GM12891 (cell line): ENCODE results near the gene SPRED3.
"Not testable (repeated sequence)": the region's sequence is repeated elsewhere in the genome, so short reads cannot be mapped to it uniquely, and the experiment has no call there.

Source experiments
- DNase-seq: peaks from one replicate; pipeline ENCODE4 v3.0.0; 2011; ENCODE audit warnings: low spot score; ENCODE audit not compliant: insufficient read length
- FAIRE-seq: peaks from 2 replicates; lab custom pipeline; 2011; peaks lifted over from hg19 to GRCh38; lab: Jason Lieb, UNC
- PAX5 ChIP-seq: IDR thresholded peaks from 2 replicates; pipeline ENCODE4 v1.6.1; 2011; ENCODE audit warnings: low read length, moderate library complexity, mild to moderate bottlenecking; ENCODE audit not compliant: insufficient read depth, severe bottlenecking
- POLR2A ChIP-seq: IDR thresholded peaks from 2 replicates; pipeline ENCODE4 v1.6.1; 2011; ENCODE audit warnings: low read depth, low read length, control low read depth
- POLR2AphosphoS5 ChIP-seq: IDR thresholded peaks from 2 replicates; pipeline ENCODE4 v1.6.1; 2011; ENCODE audit warnings: low read depth, low read length, control low read depth
- POU2F2 ChIP-seq: IDR thresholded peaks from 2 replicates; pipeline ENCODE4 v1.6.1; 2011; ENCODE audit warnings: low read depth, mild to moderate bottlenecking, control low read depth, low read length, moderate library complexity
- SPI1 ChIP-seq: IDR thresholded peaks from 2 replicates; pipeline ENCODE4 v1.6.1; 2011; ENCODE audit warnings: low read depth, low read length, control low read depth
- TAF1 ChIP-seq: IDR thresholded peaks from 2 replicates; pipeline ENCODE4 v1.6.1; 2011; ENCODE audit warnings: low read depth, low read length, control low read depth

The SPRED3 gene

GRCh38 chr19:38402967-38403674 is 14.6 kb downstream of the SPRED3 start, which contains the start of gene FAM98C:
Gene FAM98C, plus strand, starts transcription at chr19:38403093. Its CDS starts 61 bp downstream, at chr19:38403154.
- no peak for TF ChIP-seq PAX5
- TF ChIP-seq POLR2AphosphoS5: no peak
- TF ChIP-seq POLR2A: no peak
- no peak for TF ChIP-seq POU2F2
- 0 out of 2 replicates have a peak, but pooled peaks have one; percentile 10 for TF ChIP-seq SPI1
- no peak for TF ChIP-seq TAF1
- DNase-seq: peak; percentile 100
- FAIRE-seq: peak; percentile 96

GRCh38 chr19:38404858-38405257 is 16.4 kb downstream of the SPRED3 start:
- no peak for DNase-seq
- TF ChIP-seq TAF1: no peak
- no peak for TF ChIP-seq POLR2A
- TF ChIP-seq PAX5: no peak
- no peak for TF ChIP-seq POU2F2
- TF ChIP-seq POLR2AphosphoS5: no peak
- no peak for TF ChIP-seq SPI1
- no peak for FAIRE-seq

- TF ChIP-seq TAF1 (no peak), SPI1 (no peak), POU2F2 (no peak), POLR2AphosphoS5 (no peak), POLR2A (no peak)
- DNase-seq (no peak), FAIRE-seq (no peak)
These were observed 16.8 kb downstream of the SPRED3 start for GRCh38 chr19:38405276-38405675.

- DNase-seq (no peak), FAIRE-seq (no peak)
- TF ChIP-seq POLR2AphosphoS5 (no peak), POU2F2 (no peak), POLR2A (no peak), SPI1 (no peak), PAX5 (no peak), TAF1 (no peak)
These were observed 21.2 kb downstream of the SPRED3 start for GRCh38 chr19:38409631-38410133.

GRCh38 chr19:38410407-38410806 is 21.9 kb downstream of the SPRED3 start:
- FAIRE-seq, DNase-seq: not testable (repeated sequence)

GRCh38 chr19:38411041-38411712 is 22.7 kb downstream of the SPRED3 start:
- no peak for TF ChIP-seq TAF1
- no peak for TF ChIP-seq PAX5
- TF ChIP-seq SPI1: no peak
- TF ChIP-seq POLR2AphosphoS5: no peak
- no peak for TF ChIP-seq POU2F2
- TF ChIP-seq POLR2A: no peak
- FAIRE-seq: no peak
- no peak for DNase-seq

- DNase-seq, FAIRE-seq: not testable (repeated sequence)
These were observed 23.4 kb downstream of the SPRED3 start for GRCh38 chr19:38411898-38412297.

- DNase-seq (no peak), FAIRE-seq (no peak)
- TF ChIP-seq TAF1: no peak
- no peak for TF ChIP-seq POU2F2
- no peak for TF ChIP-seq POLR2A
- TF ChIP-seq POLR2AphosphoS5: no peak
- TF ChIP-seq PAX5: no peak
- no peak for TF ChIP-seq SPI1
These were observed 24.0 kb downstream of the SPRED3 start for GRCh38 chr19:38412491-38412890.

GRCh38 chr19:38412961-38413360 is 24.5 kb downstream of the SPRED3 start:
- no peak for TF ChIP-seq POU2F2
- no peak for TF ChIP-seq SPI1
- TF ChIP-seq POLR2AphosphoS5: no peak
- no peak for TF ChIP-seq PAX5
- no peak for TF ChIP-seq TAF1
- no peak for TF ChIP-seq POLR2A
- DNase-seq: no peak
- no peak for FAIRE-seq

GRCh38 chr19:38413416-38413815 is 24.9 kb downstream of the SPRED3 start:
- FAIRE-seq (no peak), DNase-seq (no peak)
- TF ChIP-seq POU2F2 (no peak), POLR2AphosphoS5 (no peak), SPI1 (no peak), POLR2A (no peak), TAF1 (no peak), PAX5 (no peak)

- FAIRE-seq (no peak), DNase-seq (no peak)
- TF ChIP-seq POU2F2 (no peak), SPI1 (no peak), POLR2A (no peak), PAX5 (no peak), POLR2AphosphoS5 (no peak), TAF1 (no peak)
These were observed 28.6 kb downstream of the SPRED3 start for GRCh38 chr19:38417146-38417543.
